Measurements from ENCODE around the gene TRPV3. TPM values are rescaled to one million over a fixed set of nuclear protein-coding genes. Genes with fewer than 3 reads are reported as not detected.
A peak's percentile ranks its signal among the peaks of the same experiment; 100 is the strongest.

Gene TRPV3
- polyA plus RNA-seq (2013) = 0.04 TPM

DNA sequence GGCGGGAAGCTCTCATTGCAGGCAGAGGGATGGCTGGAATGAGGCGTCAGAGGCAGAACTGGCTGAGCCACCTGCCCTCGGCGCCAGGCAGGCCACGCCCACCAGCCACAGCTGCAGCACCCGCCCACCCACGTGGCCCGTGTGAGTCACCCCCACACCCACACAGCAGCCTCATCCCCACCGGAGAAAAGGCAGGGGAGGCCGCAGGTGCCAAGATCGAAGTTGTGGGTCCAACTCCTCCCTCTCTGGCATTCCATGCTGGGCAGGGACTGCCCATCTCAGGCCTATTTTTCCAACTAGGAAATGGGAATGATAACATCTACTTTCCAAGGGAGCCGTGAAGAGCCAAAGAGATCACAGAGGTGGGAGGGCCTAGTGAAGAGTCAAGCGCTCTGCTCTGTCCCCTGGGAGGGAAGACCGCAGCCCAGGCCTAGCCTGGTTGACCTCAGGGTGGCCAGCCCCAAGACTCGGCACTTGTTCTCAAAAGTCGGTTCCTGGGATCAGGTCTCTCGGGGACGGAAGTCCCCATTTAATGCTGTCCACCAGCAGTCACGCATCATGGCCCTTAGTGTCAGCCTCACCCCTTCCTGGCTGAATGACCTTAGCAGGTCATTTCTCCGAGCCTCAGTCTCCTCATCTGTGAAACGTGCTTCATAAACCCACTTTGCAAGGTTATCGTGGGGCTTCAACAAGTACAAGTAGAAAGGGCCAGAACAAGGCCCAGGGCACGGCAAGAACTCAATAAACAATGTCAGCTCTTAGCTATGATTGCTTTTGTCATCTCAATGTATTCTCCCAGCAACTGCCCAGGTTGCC is at the start of gene TRPV3:
TSS of gene TRPV3 (minus strand) at position 45 of the 816 bp plus-strand sequence. CDS start 2,962 bp downstream, outside the sequence.
- ChIA-PET POLR2A (no interaction called here), CTCF (interaction anchor here (1.5 kb wide), 1 partner anchor 48 kb away, joined by 3 read pairs; no protein-coding TSS in a partner anchor)
- peaks cover 0 to 4% (median under 1%) of the 10 kb centered on the region in 4 experiments for H3K4me1 ChIP-seq (ENCODE audit: control extremely low read depth in 1 of 4, control insufficient read depth in 4 of 4, insufficient read depth in 4 of 4, low read length in 3 of 4)
- H3K9me3 ChIP-seq (ENCODE audit: control extremely low read depth in 1 of 5, control insufficient read depth in 4 of 5, insufficient read depth in 2 of 5, low read depth in 1 of 5, low read length in 4 of 5) = no peaks in the 10 kb centered on the region
- DNase-seq = peak in 2 of 3 donors; percentile 19 to 32
- H3K27ac ChIP-seq (ENCODE audit: insufficient read depth in 1 of 2, low read depth in 1 of 2, low read length in 2 of 2, poor library complexity in 1 of 2, severe bottlenecking in 2 of 2) = no peak within 1 kb of the TSS
- no peaks in the 10 kb centered on the region for H3K27me3 ChIP-seq (replicated peaks in 2 of 5; ENCODE audit: control insufficient read depth in 4 of 5, insufficient read depth in 5 of 5, low read length in 4 of 5)
- H3K4me3 ChIP-seq (ENCODE audit: control insufficient read depth in 1 of 7, extremely low read depth in 1 of 7, insufficient read depth in 4 of 7, low read depth in 2 of 7, low read length in 6 of 7) = no peak within 1 kb of the TSS
- H3K36me3 ChIP-seq (ENCODE audit: control insufficient read depth in 4 of 4, insufficient read depth in 4 of 4, low read length in 3 of 4) = no peaks in the 10 kb centered on the region
- 98% methylated on average over 12 of the region's 23 CpGs for WGBS (ENCODE audit: insufficient coverage)

DNA sequence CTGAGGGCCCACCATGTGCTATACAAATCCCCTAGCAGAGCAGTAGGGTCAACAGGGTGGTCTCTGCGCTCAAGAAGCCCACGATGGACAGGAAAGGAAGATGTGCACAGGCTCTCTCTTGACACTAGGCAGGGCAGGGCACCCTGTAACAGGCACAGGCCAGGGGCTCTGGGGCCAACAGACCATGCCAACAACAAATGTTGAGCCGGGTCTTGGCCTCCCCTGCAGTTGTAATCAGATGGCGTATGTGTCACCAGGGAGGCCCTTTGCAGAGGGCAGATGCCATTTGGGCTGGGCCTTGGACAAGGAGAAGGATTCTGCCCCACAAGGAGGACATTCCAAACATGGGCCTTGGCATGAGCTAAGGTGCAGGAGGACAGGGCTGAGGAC is 46.3 kb upstream of the TRPV3 start:
- 100% methylated on average over 4 of the region's 4 CpGs for WGBS (ENCODE audit: insufficient coverage)
- no peak for DNase-seq
- no peaks in the 10 kb centered on the region for H3K4me1 ChIP-seq (ENCODE audit: control extremely low read depth in 1 of 4, control insufficient read depth in 4 of 4, insufficient read depth in 4 of 4, low read length in 3 of 4)
- CTCF ChIA-PET = interaction anchor here (0.9 kb wide), 1 partner anchor 44 kb away, joined by 3 read pairs; no protein-coding TSS in a partner anchor
- H3K9me3 ChIP-seq (ENCODE audit: control extremely low read depth in 1 of 5, control insufficient read depth in 4 of 5, insufficient read depth in 2 of 5, low read depth in 1 of 5, low read length in 4 of 5) = no peaks in the 10 kb centered on the region
- H3K36me3 ChIP-seq (ENCODE audit: control insufficient read depth in 4 of 4, insufficient read depth in 4 of 4, low read length in 3 of 4) = peaks cover 5 to 21% (median 13%) of the 10 kb centered on the region in 4 experiments
- no peak overlapping the region for H3K27ac ChIP-seq (ENCODE audit: insufficient read depth in 1 of 2, low read depth in 1 of 2, low read length in 2 of 2, poor library complexity in 1 of 2, severe bottlenecking in 2 of 2)
- POLR2A ChIA-PET = no interaction called here
- no peak overlapping the region for H3K4me3 ChIP-seq (ENCODE audit: control insufficient read depth in 1 of 7, extremely low read depth in 1 of 7, insufficient read depth in 4 of 7, low read depth in 2 of 7, low read length in 6 of 7)
- no peaks in the 10 kb centered on the region for H3K27me3 ChIP-seq (replicated peaks in 2 of 5; ENCODE audit: control insufficient read depth in 4 of 5, insufficient read depth in 5 of 5, low read length in 4 of 5)

DNA sequence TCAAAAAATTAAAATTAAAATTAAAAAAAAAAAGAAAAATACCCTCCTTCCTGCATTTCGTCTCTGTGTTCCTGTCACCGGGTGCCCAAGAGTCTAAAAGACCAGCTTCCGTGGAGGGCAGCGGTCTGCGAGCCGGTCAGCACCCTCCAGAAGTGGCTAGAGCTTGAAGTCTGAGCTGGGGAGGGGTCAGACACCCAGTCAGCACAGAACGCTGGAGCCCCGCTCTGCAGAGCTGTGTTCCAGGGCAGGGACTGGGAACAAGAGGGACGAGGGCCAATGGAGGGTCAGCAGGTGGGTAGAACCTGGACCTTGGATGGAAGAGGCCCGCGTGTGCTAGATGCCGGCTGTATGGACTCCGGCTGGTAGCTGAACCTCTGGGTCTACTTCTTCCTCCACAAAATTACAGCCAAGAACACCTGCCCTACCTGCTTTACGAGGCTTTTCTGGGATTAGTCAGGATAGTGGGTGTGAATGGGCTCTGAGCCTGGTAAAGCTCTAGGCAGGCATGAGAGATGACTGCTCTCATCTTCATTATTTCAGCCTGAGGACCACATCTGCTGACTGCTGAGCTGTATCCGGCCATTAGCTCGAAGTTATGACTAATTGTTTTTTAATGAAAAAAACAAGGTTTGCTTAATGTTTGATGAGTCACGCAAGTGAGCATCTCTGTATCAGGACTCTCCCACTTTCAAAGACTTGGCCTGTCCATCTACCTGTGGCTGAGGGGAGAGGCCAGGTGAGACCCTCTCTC is 45.7 kb upstream of the TRPV3 start:
- Histone ChIP-seq H3K4me1 (ENCODE audit: control extremely low read depth in 1 of 4, control insufficient read depth in 4 of 4, insufficient read depth in 4 of 4, low read length in 3 of 4) (no peaks in the 10 kb centered on the region), H3K9me3 (ENCODE audit: control extremely low read depth in 1 of 5, control insufficient read depth in 4 of 5, insufficient read depth in 2 of 5, low read depth in 1 of 5, low read length in 4 of 5) (no peaks in the 10 kb centered on the region), H3K27me3 (replicated peaks in 2 of 5; ENCODE audit: control insufficient read depth in 4 of 5, insufficient read depth in 5 of 5, low read length in 4 of 5) (no peaks in the 10 kb centered on the region), H3K4me3 (ENCODE audit: control insufficient read depth in 1 of 7, extremely low read depth in 1 of 7, insufficient read depth in 4 of 7, low read depth in 2 of 7, low read length in 6 of 7) (no peak overlapping the region), H3K27ac (ENCODE audit: insufficient read depth in 1 of 2, low read depth in 1 of 2, low read length in 2 of 2, poor library complexity in 1 of 2, severe bottlenecking in 2 of 2) (no peak overlapping the region), H3K36me3 (ENCODE audit: control insufficient read depth in 4 of 4, insufficient read depth in 4 of 4, low read length in 3 of 4) (peaks cover 5 to 17% (median 12%) of the 10 kb centered on the region in 4 experiments)
- 98% methylated on average over 12 of the region's 17 CpGs for WGBS (ENCODE audit: insufficient coverage)
- ChIA-PET CTCF (interaction anchor here (0.9 to 1.2 kb wide), 2 partner anchors 43 to 44 kb away, joined by 3 read pairs; no protein-coding TSS in a partner anchor), POLR2A (no interaction called here)
- DNase-seq = no peak

- ChIA-PET POLR2A (no interaction called here), CTCF (interaction anchor here (0.6 to 1.3 kb wide), 4 partner anchors 12 to 44 kb away, joined by 3 to 6 read pairs (median 4); no protein-coding TSS in a partner anchor)
- 87% methylated on average over 14 of the region's 16 CpGs for WGBS (ENCODE audit: insufficient coverage)
- DNase-seq = peak; percentile 34 to 64 (median 60)
- no peaks in the 10 kb centered on the region for H3K4me1 ChIP-seq (ENCODE audit: control extremely low read depth in 1 of 4, control insufficient read depth in 4 of 4, insufficient read depth in 4 of 4, low read length in 3 of 4)
- H3K27ac ChIP-seq (ENCODE audit: insufficient read depth in 1 of 2, low read depth in 1 of 2, low read length in 2 of 2, poor library complexity in 1 of 2, severe bottlenecking in 2 of 2) = no peak overlapping the region
- H3K36me3 ChIP-seq (ENCODE audit: control insufficient read depth in 4 of 4, insufficient read depth in 4 of 4, low read length in 3 of 4) = peaks cover 5 to 16% (median 10%) of the 10 kb centered on the region in 4 experiments
- no peaks in the 10 kb centered on the region for H3K27me3 ChIP-seq (replicated peaks in 2 of 5; ENCODE audit: control insufficient read depth in 4 of 5, insufficient read depth in 5 of 5, low read length in 4 of 5)
- H3K9me3 ChIP-seq (ENCODE audit: control extremely low read depth in 1 of 5, control insufficient read depth in 4 of 5, insufficient read depth in 2 of 5, low read depth in 1 of 5, low read length in 4 of 5) = no peaks in the 10 kb centered on the region
- no peak overlapping the region for H3K4me3 ChIP-seq (ENCODE audit: control insufficient read depth in 1 of 7, extremely low read depth in 1 of 7, insufficient read depth in 4 of 7, low read depth in 2 of 7, low read length in 6 of 7)
Measured at GRCh38 chr17:3602499-3602898, 44.9 kb upstream of the TRPV3 start.

GRCh38 chr17:3600529-3601205 is 43.1 kb upstream of the TRPV3 start:
- no peak overlapping the region for H3K27ac ChIP-seq (ENCODE audit: insufficient read depth in 1 of 2, low read depth in 1 of 2, low read length in 2 of 2, poor library complexity in 1 of 2, severe bottlenecking in 2 of 2)
- no peaks in the 10 kb centered on the region for H3K4me1 ChIP-seq (ENCODE audit: control extremely low read depth in 1 of 4, control insufficient read depth in 4 of 4, insufficient read depth in 4 of 4, low read length in 3 of 4)
- POLR2A ChIA-PET = no interaction called here
- no peaks in the 10 kb centered on the region for H3K27me3 ChIP-seq (replicated peaks in 2 of 5; ENCODE audit: control insufficient read depth in 4 of 5, insufficient read depth in 5 of 5, low read length in 4 of 5)
- no peaks in the 10 kb centered on the region for H3K9me3 ChIP-seq (ENCODE audit: control extremely low read depth in 1 of 5, control insufficient read depth in 4 of 5, insufficient read depth in 2 of 5, low read depth in 1 of 5, low read length in 4 of 5)
- DNase-seq = no peak
- CTCF ChIA-PET = no interaction called here
- WGBS (ENCODE audit: insufficient coverage) = 97% methylated on average over 14 of the region's 15 CpGs
- H3K4me3 ChIP-seq (ENCODE audit: control insufficient read depth in 1 of 7, extremely low read depth in 1 of 7, insufficient read depth in 4 of 7, low read depth in 2 of 7, low read length in 6 of 7) = no peak overlapping the region
- H3K36me3 ChIP-seq (ENCODE audit: control insufficient read depth in 4 of 4, insufficient read depth in 4 of 4, low read length in 3 of 4) = peaks cover 1 to 13% (median 5%) of the 10 kb centered on the region in 4 experiments

GRCh38 chr17:3598078-3598477 is 40.5 kb upstream of the TRPV3 start:
- Histone ChIP-seq H3K36me3 (ENCODE audit: control insufficient read depth in 4 of 4, insufficient read depth in 4 of 4, low read length in 3 of 4) (peaks cover 0 to 12% (median 2%) of the 10 kb centered on the region in 4 experiments), H3K27ac (ENCODE audit: insufficient read depth in 1 of 2, low read depth in 1 of 2, low read length in 2 of 2, poor library complexity in 1 of 2, severe bottlenecking in 2 of 2) (no peak overlapping the region), H3K27me3 (replicated peaks in 2 of 5; ENCODE audit: control insufficient read depth in 4 of 5, insufficient read depth in 5 of 5, low read length in 4 of 5) (no peaks in the 10 kb centered on the region), H3K4me1 (ENCODE audit: control extremely low read depth in 1 of 4, control insufficient read depth in 4 of 4, insufficient read depth in 4 of 4, low read length in 3 of 4) (no peaks in the 10 kb centered on the region), H3K9me3 (ENCODE audit: control extremely low read depth in 1 of 5, control insufficient read depth in 4 of 5, insufficient read depth in 2 of 5, low read depth in 1 of 5, low read length in 4 of 5) (no peaks in the 10 kb centered on the region), H3K4me3 (ENCODE audit: control insufficient read depth in 1 of 7, extremely low read depth in 1 of 7, insufficient read depth in 4 of 7, low read depth in 2 of 7, low read length in 6 of 7) (no peak overlapping the region)
- no peak for DNase-seq
- ChIA-PET POLR2A (no interaction called here), CTCF (no interaction called here)
- 94% methylated on average over 13 of the region's 13 CpGs for WGBS (ENCODE audit: insufficient coverage)
